Stimulated activated CD4-positive, alpha-beta T cell treated with anti-CD3 and anti-CD28 coated beads, Interleukin-12 subunit alpha, Interleukin-12 subunit beta, amount 100 ng/mL, for 4 hours (primary cell): ENCODE measurements around the gene TMEM161B.
"Not testable (repeated sequence)": the region's sequence is repeated elsewhere in the genome, so short reads cannot be mapped to it uniquely, and the experiment has no call there.

Source experiments
- DNase-seq: peaks from one replicate; pipeline ENCODE4 v3.0.0-alpha.2; 2020

Gene TMEM161B

DNA sequence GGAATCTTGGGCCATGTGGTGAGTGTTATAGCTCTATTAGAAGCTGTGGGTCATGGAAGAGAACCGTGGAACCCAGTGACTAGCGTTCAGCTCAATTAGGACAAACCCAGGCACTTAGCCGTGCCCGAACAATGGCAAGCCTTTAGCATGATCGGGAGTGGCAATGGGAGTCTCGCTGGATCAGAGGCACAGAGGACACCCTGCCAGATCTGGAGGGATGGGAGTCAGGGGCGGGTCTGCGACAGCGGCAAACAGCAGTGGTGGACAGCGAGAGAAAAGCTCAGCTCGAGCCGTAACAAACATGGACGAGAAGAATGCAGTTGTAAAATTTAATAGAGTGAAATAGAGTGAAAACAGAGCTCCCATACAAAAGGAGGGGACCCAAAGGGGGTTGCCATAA lies 91.2 kb downstream of the TMEM161B start:
- DNase-seq = not testable (repeated sequence)

- DNase-seq = no peak
Observed at GRCh38 chr5:88172847-88173758, 95.5 kb downstream of the TMEM161B start.

DNA sequence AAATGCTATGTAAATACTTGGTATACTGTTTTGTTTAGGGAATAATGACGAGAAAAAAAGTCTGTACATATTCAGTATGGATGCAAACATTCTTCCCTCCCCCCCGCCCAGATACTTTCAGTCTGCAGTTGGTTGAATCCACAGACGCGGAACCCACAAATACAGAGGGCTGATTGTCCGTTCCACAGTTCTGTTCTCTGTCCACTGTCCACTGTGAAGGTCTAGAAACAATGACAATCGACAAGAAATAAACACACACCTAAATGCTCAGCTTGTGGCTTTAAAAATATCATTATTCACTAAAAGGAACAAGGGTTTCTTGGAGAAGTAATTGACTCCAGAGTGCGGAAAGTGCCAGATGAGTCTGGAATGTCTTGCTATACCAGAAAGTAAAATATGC lies 109.1 kb downstream of the TMEM161B start:
- no peak for DNase-seq

DNA sequence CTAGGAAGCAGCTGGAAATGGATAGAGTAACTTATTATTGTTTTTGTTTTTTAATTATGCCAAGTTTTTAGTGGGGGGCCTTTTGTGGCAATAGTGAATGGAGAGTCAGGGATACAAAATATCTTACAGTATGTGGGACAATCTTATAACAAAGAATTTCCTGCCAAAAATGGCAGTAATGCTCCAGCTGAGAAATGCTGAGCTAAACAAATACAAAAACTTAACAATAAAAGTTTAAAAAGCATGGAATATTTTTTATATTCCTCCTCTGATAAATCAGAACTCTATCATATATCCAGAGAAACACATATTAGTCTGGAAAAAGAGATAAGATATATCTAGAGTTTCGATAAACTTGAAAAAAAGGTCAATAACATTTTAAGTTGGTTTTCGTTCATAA lies 110.6 kb downstream of the TMEM161B start:
- no peak for DNase-seq

DNA sequence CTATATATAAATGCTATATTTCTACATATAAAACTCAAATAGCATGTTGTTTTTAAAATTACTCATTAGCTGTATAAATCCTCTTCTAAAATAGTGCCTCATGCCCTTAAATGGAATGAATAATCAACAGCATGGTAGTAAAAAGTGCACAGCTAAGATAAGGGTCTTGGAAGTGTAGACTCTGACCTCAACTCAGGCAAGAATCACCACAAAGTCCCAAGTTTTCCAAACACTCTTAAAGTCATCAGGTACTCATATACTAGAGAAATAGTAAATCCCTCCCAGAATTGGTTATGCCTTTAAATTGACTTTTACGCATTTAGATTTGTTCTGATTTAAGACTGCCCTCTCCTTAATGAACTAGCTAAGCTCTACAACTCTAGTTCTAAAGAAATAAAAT lies 113.8 kb downstream of the TMEM161B start:
- no peak for DNase-seq

DNA sequence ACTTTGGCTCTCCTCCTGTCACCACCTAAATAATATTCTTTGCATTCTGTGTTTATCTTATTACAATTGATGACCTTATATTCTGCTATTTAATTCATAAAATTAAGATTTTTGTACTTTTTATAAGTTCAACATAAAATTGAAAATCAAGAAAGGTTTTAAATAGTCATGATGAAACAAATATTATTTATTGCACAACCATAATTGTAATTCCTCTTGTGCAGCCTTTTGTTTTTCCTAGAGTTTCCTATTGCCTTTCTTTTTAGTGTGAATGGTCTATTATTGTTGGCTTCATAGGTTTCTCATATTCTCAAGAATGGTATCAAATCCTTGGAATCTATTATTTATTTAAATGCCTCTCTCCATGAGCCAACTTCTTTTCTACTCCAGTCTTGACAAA lies 117.9 kb downstream of the TMEM161B start:
- DNase-seq = no peak

DNA sequence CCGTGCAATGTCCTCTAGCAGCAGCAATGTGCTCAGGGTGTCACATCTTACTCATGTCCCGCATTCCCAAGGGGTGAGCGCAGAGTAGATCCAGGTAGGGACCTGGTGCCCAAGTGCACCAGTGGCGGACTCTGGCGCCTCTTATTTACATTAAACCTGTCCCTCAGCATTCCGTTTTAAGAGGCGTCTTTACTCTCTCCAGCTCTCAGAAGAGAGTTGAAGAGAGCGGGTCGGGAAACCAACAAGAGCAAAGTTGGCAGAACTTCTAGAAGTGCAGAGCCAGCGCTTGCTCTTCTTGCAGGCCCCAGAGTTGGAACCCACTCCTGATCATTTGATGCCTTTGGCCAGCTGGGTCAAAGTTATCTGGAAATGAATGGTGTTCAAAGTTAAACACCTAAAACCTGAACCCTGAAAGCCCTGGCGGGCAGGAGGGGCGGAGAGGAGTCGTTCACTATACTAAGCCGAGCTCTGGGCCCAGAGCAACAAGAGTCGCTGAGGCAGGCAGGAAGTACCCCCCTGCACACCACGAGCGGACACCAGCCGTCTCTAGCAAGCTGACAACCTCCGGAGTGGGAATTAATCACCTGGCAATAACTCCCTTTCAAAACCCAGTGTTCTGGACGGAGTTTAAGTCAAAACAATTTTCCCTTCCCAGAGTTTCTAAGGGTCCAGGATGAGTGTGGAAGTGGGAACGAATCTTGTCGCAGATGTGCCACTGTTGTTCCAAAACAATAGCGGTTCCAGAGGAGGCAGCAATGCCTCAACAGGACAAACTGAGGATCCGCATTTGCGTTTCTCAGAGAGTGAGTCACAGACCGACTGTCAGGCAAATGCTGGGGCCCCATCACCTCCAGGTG lies 122.8 kb downstream of the TMEM161B start:
- DNase-seq = no peak

DNA sequence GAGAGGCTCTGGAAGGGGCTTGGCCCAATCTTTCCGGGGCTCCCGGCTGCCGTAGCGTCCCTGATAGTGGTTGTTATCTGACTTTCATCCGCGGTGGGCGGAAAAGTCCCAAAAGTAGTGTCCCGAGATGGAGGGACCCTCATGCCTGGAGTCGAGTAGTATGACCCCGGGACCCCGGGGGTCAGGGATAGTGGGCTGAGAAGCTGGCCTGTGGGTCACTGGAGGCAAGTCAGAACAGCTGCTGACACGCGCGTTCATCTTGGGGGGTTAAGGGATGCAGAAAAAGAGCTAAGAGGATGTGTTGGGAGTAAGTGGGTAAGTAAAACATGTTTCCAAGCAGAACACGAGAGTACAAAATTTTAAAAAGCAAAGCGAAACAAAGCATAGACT lies 123.4 kb downstream of the TMEM161B start:
- no peak for DNase-seq
